GM12892 (cell line): ENCODE measurements around the gene ZNF320. TPM values are rescaled to one million over a fixed set of nuclear protein-coding genes. Genes with fewer than 3 reads are reported as not detected.
"Not testable (repeated sequence)": the region's sequence is repeated elsewhere in the genome, so short reads cannot be mapped to it uniquely, and the experiment has no call there.

ENCODE experiments used
- DNase-seq: peaks from one replicate; pipeline ENCODE4 v3.0.0; 2011; ENCODE audit not compliant: insufficient read length
- FAIRE-seq: peaks from 2 replicates; lab custom pipeline; 2011; peaks lifted over from hg19 to GRCh38; lab: Jason Lieb, UNC
- POLR2A ChIP-seq: IDR thresholded peaks from 2 replicates; pipeline ENCODE4 v1.6.1; 2011; ENCODE audit warnings: low read depth, low read length, control low read depth
- POLR2AphosphoS5 ChIP-seq: IDR thresholded peaks from 2 replicates; pipeline ENCODE4 v1.6.1; 2011; ENCODE audit warnings: low read depth, low read length, control low read depth
- TAF1 ChIP-seq: IDR thresholded peaks from 2 replicates; pipeline ENCODE4 v1.6.1; 2011; ENCODE audit warnings: low read depth, mild to moderate bottlenecking, control low read depth, low read length, borderline replicate concordance
- polyA plus RNA-seq: library from polyadenylated mRNA; unstranded; fragments of >200 nt; gene quantifications from one replicate; pipeline ENCODE4 v1.2.1, GENCODE V29; 2012; ENCODE audit warnings: missing spikeins, inconsistent platforms; ENCODE audit not compliant: missing spikeins

The ZNF320 gene
- 0.68 TPM for polyA plus RNA-seq

DNA sequence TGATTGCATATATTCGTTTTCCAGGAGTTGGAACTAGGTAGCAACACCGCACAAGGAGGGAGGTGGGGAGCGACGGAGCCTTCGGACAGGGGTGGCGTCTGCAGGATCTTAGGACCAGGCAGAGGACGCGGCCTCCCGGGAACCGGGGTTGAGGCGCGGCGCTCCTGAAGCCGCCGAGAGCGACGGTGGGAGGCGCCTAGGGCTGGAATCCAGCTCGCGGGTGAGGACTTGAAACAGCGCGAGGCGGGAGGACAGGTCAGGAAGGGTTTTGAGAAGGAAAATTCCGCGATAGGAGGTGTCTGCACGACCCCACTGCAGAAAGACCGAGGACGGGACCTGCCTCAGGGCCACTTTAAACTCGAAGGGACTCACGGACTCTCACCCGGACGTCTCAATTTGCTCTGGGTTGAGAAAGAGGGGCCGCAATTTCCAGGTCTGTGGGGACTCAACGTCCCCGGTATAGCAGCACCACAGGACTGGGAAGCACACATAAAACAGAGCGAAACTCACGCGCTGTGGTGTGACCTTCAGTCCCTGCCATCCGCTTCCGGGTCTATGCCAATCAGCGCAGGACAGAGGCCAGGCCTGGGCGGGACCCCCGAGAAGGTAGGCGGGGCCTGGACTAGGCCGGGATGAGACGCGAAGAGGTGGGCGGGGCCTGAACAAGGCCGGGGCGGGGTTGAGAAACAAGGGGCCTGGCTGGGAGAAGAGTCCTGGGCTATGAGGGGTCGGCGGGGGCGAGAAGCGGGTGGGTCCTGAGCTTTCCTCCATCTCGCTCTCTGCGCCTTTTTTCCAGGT lies at the start of gene ZNF320:
ZNF320 (minus strand) TSS at position 498 of the 798 bp plus-strand sequence. CDS start 7,380 bp downstream, outside the sequence.
- FAIRE-seq (peak; percentile 9), DNase-seq (peak; percentile 72)
- TF ChIP-seq POLR2AphosphoS5 = no peak
- no peak for TF ChIP-seq TAF1
- TF ChIP-seq POLR2A = peak; percentile 41; the same call in 1 of the 2 replicates

DNA sequence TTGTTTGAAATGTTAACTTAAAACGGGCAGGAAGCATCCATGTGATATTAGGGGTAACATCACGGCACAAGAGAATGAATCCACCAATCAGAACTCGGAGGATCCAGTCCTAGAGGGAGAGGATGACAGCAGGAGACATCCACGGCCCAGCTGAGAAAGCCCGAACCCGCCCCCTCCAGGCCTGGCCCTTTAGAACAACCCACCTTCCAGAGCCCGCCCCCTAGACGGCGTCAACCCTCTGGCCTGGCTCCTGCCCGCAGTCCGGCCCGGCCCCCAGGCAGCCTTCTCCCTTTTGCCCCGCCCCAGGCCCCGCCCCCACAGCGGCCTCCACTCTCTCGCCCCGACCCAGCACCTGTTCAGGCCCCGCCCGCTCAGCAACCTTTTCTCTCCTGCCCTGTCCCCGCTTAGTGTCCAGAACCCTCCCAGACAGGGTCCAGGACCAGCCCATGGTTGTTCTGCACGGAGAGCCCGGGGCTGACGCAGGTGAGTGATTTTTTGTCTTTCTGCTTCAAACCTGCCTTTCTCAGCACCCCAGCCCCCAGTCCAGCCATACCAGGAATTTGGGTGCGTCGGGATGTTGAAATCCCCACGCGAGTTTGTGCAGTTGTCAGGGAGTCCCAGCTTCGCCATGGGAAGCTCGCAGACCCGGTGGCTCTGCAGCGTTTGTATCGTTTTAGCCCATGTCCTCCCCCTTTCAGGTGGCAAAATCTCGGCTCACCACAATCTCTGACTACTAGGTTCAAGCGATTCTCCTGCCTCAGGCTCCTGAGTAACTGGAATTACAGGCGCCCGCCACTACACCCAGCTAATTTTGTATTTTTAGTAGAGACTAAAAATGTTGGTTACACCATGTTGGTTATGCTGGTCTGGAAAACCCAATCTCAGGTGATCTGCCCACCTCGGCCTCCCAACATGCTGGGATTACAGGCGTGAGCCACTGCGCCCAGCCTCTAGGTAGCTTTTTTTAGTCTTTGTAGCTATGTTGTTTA lies 49.2 kb upstream of the ZNF320 start:
- no peak for FAIRE-seq
- no peak for TF ChIP-seq POLR2AphosphoS5
- no peak for DNase-seq

DNA sequence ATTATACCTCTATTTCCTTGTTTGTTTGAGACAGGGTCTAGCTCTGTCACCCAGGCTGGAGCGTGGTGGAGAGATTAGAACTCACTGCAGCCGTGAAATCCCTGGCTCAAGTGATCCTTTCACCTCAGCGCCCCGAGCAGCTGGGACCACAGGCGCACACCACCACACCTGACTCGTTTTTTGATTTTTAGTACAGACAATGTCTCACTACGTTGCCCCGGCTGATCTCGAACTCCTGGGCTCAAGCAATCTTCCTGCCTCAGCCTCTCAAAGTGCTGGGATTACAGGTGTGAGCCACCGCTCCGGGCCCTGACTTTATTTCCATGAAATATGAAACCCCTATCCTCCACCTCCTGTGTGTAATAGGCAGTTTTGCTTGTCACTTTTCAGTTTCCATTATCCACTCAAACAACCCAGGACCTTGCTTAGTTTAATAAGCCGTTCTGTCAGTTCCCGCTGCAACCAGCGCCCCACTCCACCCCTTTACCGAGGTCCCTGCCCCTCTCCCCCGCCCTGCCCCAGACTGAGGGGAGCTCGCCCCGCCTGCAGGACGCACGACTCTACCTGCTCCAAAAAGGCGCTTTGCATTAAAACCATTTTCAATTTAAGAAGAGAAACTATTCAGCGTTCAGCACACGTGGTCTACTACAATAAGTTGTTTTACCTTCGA lies 48.4 kb upstream of the ZNF320 start:
- TF ChIP-seq POLR2AphosphoS5 (no peak), TAF1 (no peak), POLR2A (no peak)
- FAIRE-seq (no peak), DNase-seq (no peak)

DNA sequence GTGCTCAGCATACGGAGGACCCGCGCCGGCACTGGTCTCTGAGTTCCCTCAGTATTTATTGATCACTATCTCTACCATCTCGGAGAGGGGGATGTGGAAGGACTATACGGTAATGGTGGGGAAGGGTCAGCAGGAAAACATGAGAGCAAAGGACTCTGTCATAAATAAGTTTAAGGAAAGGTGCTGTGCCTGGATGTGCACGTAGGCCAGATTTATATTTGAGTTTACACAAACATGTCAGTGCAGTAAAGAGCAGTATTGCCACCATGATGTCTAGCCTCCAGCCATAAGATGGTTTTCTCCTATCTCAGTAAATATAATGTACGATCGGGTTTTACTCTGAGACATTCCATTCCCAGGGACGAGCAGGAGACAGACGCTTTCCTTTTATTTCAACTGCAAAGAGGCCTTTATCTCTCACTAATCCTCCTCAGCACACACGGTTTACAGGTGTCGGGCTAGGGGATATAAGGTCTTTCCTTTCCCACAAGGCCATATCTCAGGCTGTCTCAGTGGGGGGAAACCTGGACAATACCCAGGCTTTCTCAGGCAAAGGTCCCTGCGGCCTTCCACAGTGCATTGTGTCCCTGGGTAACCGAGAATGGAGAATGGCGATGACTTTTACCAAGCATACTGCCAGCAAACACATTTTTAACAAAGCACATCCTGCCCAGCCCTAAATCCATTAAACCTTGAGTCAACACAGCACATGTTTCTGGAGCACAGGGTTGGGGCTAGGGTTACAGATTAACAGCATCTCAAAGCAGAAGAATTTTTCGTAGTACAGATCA lies 47.5 kb upstream of the ZNF320 start:
- FAIRE-seq, DNase-seq: not testable (repeated sequence)

DNA sequence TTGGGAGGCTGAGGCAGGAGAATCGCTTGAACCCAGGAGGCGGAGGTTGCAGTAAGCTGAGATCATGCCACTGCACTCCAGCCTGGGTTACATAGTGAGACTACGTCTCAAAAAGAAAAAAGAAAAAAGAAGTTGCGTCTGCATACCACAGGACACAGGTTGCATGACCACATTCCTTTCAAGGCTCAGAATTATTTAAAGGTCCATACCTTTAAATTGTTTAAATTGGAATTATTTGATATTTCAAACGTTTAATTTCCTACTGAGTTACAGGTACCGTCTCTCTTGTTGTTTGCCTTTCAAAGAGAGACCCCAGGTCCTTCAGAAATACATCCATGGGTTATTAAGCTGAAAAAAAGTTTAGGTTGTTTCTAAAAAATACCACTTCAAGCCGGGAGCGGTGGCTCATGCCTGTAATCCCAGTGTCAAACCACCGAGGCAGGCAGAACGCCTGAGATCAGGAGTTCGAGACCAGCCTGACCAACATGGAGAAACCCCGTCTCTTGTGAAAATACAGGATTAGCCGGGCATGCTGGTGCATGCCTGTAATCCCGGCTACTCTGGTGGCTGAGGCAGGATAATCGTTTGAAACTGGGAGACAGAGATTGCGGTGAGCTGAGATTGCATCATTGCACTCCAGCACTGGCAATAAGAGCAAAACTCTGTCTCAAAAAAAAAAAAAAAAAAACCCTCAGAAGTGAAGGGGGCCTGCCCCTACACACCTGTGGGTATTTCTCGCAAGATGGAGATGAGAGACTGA lies 46.6 kb upstream of the ZNF320 start:
- no peak for DNase-seq
- TF ChIP-seq POLR2A = no peak
- TF ChIP-seq TAF1 = no peak
- TF ChIP-seq POLR2AphosphoS5 = no peak
- no peak for FAIRE-seq

DNA sequence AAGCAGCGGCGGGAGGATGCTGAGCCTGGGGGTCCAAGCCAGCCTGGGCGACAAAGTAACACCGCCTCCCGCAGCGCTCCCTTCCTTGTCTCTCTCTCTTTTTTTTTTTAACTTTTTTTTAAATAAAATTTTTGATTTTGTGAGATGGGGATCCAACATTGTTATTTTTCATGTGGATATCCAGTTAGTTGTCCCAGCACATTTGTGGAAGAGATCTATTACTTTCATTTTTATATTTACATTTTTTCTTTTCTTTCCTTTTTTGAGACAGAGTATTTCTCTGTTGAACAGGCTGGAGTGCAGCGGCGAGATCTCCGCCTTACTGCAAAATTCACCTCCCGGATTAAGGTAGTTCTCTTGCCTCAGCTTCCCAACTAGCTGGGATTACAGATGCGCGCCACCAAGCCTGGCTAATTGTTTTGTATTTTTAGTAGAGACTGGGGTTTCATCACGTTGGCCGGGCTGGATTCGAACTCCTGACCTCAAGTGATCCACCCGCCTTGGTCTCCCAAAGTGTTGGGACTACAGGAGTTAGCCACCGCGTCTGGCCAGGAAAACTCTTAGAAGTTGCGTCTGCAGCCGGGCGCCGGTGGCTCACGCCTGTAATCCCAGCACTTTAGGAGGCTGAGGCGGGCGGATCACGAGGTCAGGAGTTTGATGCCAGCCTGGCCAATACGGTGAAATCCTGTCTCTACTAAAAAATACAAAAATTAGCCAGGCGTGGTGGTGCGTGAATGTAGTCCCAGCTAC lies 45.9 kb upstream of the ZNF320 start:
- DNase-seq (no peak), FAIRE-seq (no peak)
- TF ChIP-seq POLR2AphosphoS5 = no peak
- TF ChIP-seq TAF1 = no peak
- no peak for TF ChIP-seq POLR2A

DNA sequence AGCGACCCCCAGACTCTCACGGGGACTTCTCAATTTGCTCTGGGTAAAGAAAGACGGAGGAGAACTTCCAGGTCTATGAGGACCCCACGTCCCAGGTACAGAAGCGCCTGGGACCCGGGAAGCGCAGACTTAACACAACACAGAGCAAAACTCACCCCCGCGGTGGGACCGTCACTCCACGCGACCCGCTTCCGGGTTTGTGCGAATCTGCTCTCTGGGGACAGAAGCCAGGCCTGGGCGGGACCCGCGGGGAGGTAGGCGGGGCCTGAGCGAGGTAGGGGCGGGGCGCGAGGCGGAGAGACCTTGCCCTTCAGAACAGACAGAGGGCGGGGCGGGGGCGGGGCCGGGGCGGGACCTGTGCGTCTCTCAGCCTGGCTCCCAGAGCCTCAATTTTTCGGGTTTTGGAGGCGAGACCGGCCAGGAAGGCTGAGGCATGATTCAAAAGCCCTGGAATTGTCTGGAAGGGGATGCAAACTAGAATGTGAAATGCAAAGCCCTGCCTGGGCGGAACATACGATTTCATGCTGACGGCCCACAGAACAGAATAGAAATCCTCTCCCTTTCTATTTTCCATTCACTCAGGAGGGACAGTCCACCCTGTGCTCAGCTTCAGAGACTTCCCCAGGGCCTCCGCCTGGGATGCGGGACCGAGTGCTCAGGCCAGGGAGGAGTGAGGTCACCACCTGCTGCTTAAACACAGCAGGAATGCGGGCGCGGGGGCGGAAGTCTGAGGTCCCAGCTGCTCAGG lies 45.1 kb upstream of the ZNF320 start:
- DNase-seq (peak; percentile 75), FAIRE-seq (peak; percentile 99)
- TF ChIP-seq POLR2A (peak; percentile 81), POLR2AphosphoS5 (peak; percentile 86), TAF1 (peak; percentile 27; the same call in 1 of the 2 replicates)

DNA sequence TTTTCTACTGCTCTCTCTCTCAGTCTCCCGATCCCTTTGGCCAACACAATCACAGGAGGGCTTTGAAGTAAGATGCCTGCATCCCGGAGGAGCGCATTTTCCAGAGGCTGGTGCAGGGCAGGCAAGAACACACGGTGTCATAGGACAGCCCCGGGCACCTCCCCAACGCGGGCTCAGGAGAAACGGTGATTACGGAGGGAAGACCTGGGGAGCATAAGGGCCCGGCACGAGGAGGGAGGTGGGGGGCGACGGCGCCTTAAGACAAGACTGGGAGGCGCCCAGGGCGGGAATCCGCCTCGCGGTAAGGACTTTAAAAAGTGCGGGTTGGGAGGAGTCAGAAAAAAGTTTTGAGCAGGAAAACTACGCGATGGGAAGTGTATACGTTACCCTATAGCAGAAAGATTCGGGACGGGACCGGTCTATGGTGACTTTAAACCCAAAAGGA lies 44.5 kb upstream of the ZNF320 start:
- DNase-seq = no peak
- FAIRE-seq = peak; percentile 80
- TF ChIP-seq TAF1 (no peak), POLR2A (no peak), POLR2AphosphoS5 (no peak)

DNA sequence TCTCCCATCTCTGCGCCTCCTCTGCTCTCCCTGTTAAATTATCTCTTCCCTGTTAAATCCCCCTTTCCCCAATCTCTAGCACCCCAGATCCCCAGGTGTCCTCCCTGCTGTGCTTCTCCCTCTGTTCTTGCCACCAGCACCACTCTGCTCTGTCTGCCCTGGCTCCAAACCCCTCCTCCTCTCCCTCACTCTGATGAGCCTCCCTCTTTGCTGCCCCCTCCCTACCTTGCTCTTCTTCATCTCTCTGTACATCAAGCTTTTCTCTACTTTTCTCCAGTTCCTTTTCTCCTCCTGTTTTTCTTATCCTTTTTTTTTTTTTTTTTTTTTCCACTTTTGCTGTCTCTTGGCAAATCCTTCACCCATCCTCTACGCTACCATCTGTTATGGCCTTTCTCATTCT lies 44.1 kb upstream of the ZNF320 start:
- peak; percentile 68 for FAIRE-seq
- not testable (repeated sequence) for DNase-seq

DNA sequence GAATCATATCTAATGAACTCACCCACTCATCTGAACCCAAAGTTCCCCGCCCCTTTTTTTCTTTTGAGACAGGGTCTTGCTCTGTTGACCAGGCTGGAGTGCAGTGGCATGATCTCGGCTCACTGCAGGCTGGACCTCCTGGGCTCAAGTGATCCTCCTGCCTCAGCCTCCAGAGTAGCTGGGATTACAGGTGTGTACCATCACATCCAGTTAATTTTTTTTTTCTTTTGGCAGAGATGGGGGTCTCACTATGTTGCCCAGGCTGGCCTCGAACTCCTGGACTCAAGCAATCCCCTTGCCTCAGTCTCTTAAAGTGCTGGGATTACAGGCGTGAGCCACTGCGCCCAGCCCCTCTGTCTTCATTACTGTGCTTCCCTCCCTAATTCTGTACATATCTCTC lies 43.5 kb upstream of the ZNF320 start:
- FAIRE-seq, DNase-seq: not testable (repeated sequence)
